GM23338 (cell line): ENCODE results near the gene LUZP2. TPM values are rescaled to one million over a fixed set of nuclear protein-coding genes. Genes with fewer than 3 reads are reported as not detected.

Experiments
- ATAC-seq: fragments of 200-7000 bp; cut with Tn5 transposase; 3 replicates; pipeline ENCODE4 v1.9.1; 2020
- DNase-seq: peaks from one replicate; pipeline ENCODE4 v3.0.0-alpha.2; 2015; ENCODE audit warnings: low spot score
- H2AFZ ChIP-seq: fragments of 200-600 bp; sonication (generic); 2 replicates; pipeline ENCODE4 v1.8.0; 2016; ENCODE audit warnings: antibody characterized with exemption, mild to moderate bottlenecking, moderate library complexity
- H3F3A ChIP-seq: fragments of 200-600 bp; sonication (generic); replicated peaks from 2 replicates; pipeline ENCODE4 v1.8.0; 2017; ENCODE audit warnings: antibody characterized with exemption, mixed run types, low read depth
- H3K27ac ChIP-seq: fragments of 200-600 bp; sonication (generic); 2 replicates; pipeline ENCODE4 v1.6.1; 2016; ENCODE audit warnings: low read depth
- H3K27me3 ChIP-seq: fragments of 200-600 bp; sonication (generic); 2 replicates; pipeline ENCODE4 v1.8.0; 2016; ENCODE audit warnings: mild to moderate bottlenecking, mixed run types, moderate library complexity; ENCODE audit not compliant: insufficient read depth
- H3K36me3 ChIP-seq: fragments of 200-600 bp; sonication (generic); 2 replicates; pipeline ENCODE4 v1.8.0; 2016; ENCODE audit warnings: mild to moderate bottlenecking; ENCODE audit not compliant: insufficient read depth
- H3K4me1 ChIP-seq: fragments of 200-600 bp; sonication (generic); 2 replicates; pipeline ENCODE4 v1.8.0; 2016; ENCODE audit warnings: mild to moderate bottlenecking, moderate library complexity; ENCODE audit not compliant: insufficient read depth
- H3K4me2 ChIP-seq: fragments of 200-600 bp; sonication (generic); 2 replicates; pipeline ENCODE4 v1.7.1; 2017; ENCODE audit warnings: mixed run types
- H3K4me3 ChIP-seq: fragments of 200-600 bp; sonication (generic); 2 replicates; pipeline ENCODE4 v1.6.1; 2016; ENCODE audit warnings: mixed run types
- H3K79me2 ChIP-seq: fragments of 200-600 bp; sonication (generic); replicated peaks from 2 replicates; pipeline ENCODE4 v1.8.0; 2017; ENCODE audit warnings: mild to moderate bottlenecking; ENCODE audit not compliant: insufficient read depth
- H3K9me2 ChIP-seq: fragments of 200-600 bp; sonication (generic); 2 replicates; pipeline ENCODE4 v1.8.0; 2017; ENCODE audit not compliant: insufficient read depth
- H4K20me1 ChIP-seq: fragments of 200-600 bp; sonication (generic); replicated peaks from 2 replicates; pipeline ENCODE4 v1.8.0; 2017; ENCODE audit warnings: mild to moderate bottlenecking; ENCODE audit not compliant: insufficient read depth
- H3K27ac Mint-ChIP-seq: 2 replicates; pipeline ENCODE4 v1.8.0; 2020; ENCODE audit warnings: inconsistent platforms, mild to moderate bottlenecking, moderate library complexity, mixed read lengths
- H3K27me3 Mint-ChIP-seq: 3 replicates; pipeline ENCODE4 v1.8.0; 2022; ENCODE audit warnings: low read depth, mild to moderate bottlenecking, moderate library complexity, mixed read lengths, inconsistent platforms; ENCODE audit not compliant: insufficient read depth, poor library complexity
- H3K36me3 Mint-ChIP-seq: 3 replicates; pipeline ENCODE4 v1.8.0; 2021; ENCODE audit warnings: low read depth, mild to moderate bottlenecking, inconsistent platforms, moderate library complexity, mixed read lengths
- H3K4me1 Mint-ChIP-seq: 3 replicates; pipeline ENCODE4 v1.8.0; 2020; ENCODE audit warnings: mild to moderate bottlenecking, inconsistent platforms, mixed read lengths
- H3K4me3 Mint-ChIP-seq: 3 replicates; pipeline ENCODE4 v1.8.0; 2021; ENCODE audit warnings: moderate library complexity, mild to moderate bottlenecking, inconsistent platforms, mixed read lengths
- H3K9me3 Mint-ChIP-seq: 3 replicates; pipeline ENCODE4 v1.8.0; 2020; ENCODE audit warnings: moderate library complexity, mild to moderate bottlenecking, inconsistent platforms, mixed read lengths
- CREB1 ChIP-seq: fragments of 250-450 bp; sonication (Bioruptor Pico); IDR thresholded peaks from 2 replicates; pipeline ENCODE4 v1.5.0; 2020; ENCODE audit warnings: low read depth, mild to moderate bottlenecking, moderate library complexity
- EZH2 ChIP-seq: fragments of 200-600 bp; sonication (generic); IDR thresholded peaks from one replicate; pipeline ENCODE4 v1.8.0; 2017; ENCODE audit warnings: antibody characterized with exemption, mild to moderate bottlenecking, low read depth; ENCODE audit not compliant: unreplicated experiment
- EZH2phosphoT487 ChIP-seq: fragments of 200-600 bp; sonication (generic); IDR thresholded peaks from one replicate; pipeline ENCODE4 v1.8.1; 2018; ENCODE audit warnings: antibody characterized with exemption; ENCODE audit not compliant: unreplicated experiment
- JUNB ChIP-seq: IDR thresholded peaks from one replicate; pipeline ENCODE4 v1.6.1; 2016; ENCODE audit warnings: antibody characterized with exemption; ENCODE audit not compliant: unreplicated experiment
- NANOG ChIP-seq: IDR thresholded peaks from 2 replicates; pipeline ENCODE4 v1.6.1; 2016; ENCODE audit warnings: antibody characterized with exemption, borderline replicate concordance
- POLR2AphosphoS5 ChIP-seq: IDR thresholded peaks from 2 replicates; pipeline ENCODE4 v1.6.1; 2016; ENCODE audit warnings: antibody characterized with exemption, low read depth
- STAT1 ChIP-seq: IDR thresholded peaks from one replicate; pipeline ENCODE4 v1.6.1; 2016; ENCODE audit warnings: antibody characterized with exemption; ENCODE audit not compliant: unreplicated experiment
- ZNF114 ChIP-seq: fragments of 250-450 bp; sonication (Bioruptor Pico); IDR thresholded peaks from 2 replicates; pipeline ENCODE4 v1.5.0; 2020; ENCODE audit warnings: mild to moderate bottlenecking, moderate library complexity
- ZNF331 ChIP-seq: fragments of 250-450 bp; sonication (Bioruptor Pico); IDR thresholded peaks from 2 replicates; pipeline ENCODE4 v1.5.0; 2020; ENCODE audit warnings: low read depth, mild to moderate bottlenecking, moderate library complexity
- polyA plus RNA-seq: library from polyadenylated mRNA; unstranded; fragments of >200 nt; fragmentation: Nextera tagmentation; extraction: Ambion mirVana; gene quantifications from 2 replicates; pipeline ENCODE4 v1.2.1, GENCODE V29; 2016
- total RNA-seq: library from RNA; depleted of rRNA; stranded (reverse); fragments of >200 nt; shearing (Covaris generic); gene quantifications from 2 replicates; pipeline ENCODE4 v1.2.3, GENCODE V29; 2014
- TF ChIP-seq, protein P1 (sequence below): IDR thresholded peaks from 2 replicates; pipeline ENCODE4 v1.6.1; 2016; ENCODE audit warnings: antibody characterized with exemption
- TF ChIP-seq, protein P2 (sequence below): IDR thresholded peaks from one replicate; pipeline ENCODE4 v1.6.1; 2018; ENCODE audit warnings: antibody characterized with exemption; ENCODE audit not compliant: unreplicated experiment
- TF ChIP-seq, protein P3 (sequence below): fragments of 250-450 bp; sonication (Bioruptor Pico); IDR thresholded peaks from 2 replicates; pipeline ENCODE4 v1.5.0; 2020; ENCODE audit warnings: mild to moderate bottlenecking, moderate library complexity
- TF ChIP-seq, protein P4 (sequence below), 2 experiments: fragments of 200-600 bp in 1 of 2; sonication (generic) in 1 of 2; conservative IDR thresholded peaks; 2 replicates each; pipeline versions ENCODE4 v1.5.1 to v1.6.1; 2016 to 2017; ENCODE audit warnings: antibody characterized with exemption in 2 of 2, low read depth in 2 of 2, mild to moderate bottlenecking in 2 of 2, moderate library complexity in 1 of 2

Gene LUZP2
- total and polyA plus RNA-seq, 2 experiments from 2014 or later, result 2.0 to 9.2 TPM

DNA sequence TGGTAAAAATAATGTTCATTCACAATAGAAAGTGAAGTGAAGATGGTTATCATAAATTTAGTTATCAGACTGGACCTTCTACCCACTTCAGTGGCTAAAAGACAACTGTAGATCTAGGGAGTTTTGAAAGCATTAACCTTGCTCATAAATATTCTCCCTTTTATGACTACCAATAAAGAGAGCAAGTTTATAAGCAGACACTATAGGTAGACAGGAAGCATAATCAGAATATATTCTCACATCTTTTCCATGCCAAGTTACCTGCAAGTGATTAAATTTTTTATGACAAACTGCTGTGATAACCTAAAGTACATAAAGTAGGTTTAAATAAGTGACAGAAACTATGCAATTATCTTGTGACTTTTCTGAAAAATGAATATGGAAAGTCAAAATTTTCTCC lies 62.5 kb downstream of the LUZP2 start:
- H3K9me3 Mint-ChIP-seq, result no peaks in the 10 kb centered on the region
- H4K20me1 ChIP-seq, result no peaks in the 10 kb centered on the region
- no peaks in the 10 kb centered on the region for H3K36me3 ChIP-seq
- no peak overlapping the region for H2AFZ ChIP-seq
- H3K27ac ChIP-seq, result no peak overlapping the region
- no peaks in the 10 kb centered on the region for H3F3A ChIP-seq
- no peak overlapping the region for H3K4me2 ChIP-seq
- H3K79me2 ChIP-seq, result no peaks in the 10 kb centered on the region
- TF ChIP-seq, protein P1, sequence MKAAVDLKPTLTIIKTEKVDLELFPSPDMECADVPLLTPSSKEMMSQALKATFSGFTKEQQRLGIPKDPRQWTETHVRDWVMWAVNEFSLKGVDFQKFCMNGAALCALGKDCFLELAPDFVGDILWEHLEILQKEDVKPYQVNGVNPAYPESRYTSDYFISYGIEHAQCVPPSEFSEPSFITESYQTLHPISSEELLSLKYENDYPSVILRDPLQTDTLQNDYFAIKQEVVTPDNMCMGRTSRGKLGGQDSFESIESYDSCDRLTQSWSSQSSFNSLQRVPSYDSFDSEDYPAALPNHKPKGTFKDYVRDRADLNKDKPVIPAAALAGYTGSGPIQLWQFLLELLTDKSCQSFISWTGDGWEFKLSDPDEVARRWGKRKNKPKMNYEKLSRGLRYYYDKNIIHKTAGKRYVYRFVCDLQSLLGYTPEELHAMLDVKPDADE, result no peak
- TF ChIP-seq NANOG, result no peak
- TF ChIP-seq STAT1, result no peak
- TF ChIP-seq JUNB, result no peak
- TF ChIP-seq EZH2, result no peak
- no peak for TF ChIP-seq EZH2phosphoT487
- TF ChIP-seq, protein P2, sequence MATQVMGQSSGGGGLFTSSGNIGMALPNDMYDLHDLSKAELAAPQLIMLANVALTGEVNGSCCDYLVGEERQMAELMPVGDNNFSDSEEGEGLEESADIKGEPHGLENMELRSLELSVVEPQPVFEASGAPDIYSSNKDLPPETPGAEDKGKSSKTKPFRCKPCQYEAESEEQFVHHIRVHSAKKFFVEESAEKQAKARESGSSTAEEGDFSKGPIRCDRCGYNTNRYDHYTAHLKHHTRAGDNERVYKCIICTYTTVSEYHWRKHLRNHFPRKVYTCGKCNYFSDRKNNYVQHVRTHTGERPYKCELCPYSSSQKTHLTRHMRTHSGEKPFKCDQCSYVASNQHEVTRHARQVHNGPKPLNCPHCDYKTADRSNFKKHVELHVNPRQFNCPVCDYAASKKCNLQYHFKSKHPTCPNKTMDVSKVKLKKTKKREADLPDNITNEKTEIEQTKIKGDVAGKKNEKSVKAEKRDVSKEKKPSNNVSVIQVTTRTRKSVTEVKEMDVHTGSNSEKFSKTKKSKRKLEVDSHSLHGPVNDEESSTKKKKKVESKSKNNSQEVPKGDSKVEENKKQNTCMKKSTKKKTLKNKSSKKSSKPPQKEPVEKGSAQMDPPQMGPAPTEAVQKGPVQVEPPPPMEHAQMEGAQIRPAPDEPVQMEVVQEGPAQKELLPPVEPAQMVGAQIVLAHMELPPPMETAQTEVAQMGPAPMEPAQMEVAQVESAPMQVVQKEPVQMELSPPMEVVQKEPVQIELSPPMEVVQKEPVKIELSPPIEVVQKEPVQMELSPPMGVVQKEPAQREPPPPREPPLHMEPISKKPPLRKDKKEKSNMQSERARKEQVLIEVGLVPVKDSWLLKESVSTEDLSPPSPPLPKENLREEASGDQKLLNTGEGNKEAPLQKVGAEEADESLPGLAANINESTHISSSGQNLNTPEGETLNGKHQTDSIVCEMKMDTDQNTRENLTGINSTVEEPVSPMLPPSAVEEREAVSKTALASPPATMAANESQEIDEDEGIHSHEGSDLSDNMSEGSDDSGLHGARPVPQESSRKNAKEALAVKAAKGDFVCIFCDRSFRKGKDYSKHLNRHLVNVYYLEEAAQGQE, result no peak
- no peak for TF ChIP-seq ZNF331 (CRISPR knock-in tag)
- TF ChIP-seq, protein P3, sequence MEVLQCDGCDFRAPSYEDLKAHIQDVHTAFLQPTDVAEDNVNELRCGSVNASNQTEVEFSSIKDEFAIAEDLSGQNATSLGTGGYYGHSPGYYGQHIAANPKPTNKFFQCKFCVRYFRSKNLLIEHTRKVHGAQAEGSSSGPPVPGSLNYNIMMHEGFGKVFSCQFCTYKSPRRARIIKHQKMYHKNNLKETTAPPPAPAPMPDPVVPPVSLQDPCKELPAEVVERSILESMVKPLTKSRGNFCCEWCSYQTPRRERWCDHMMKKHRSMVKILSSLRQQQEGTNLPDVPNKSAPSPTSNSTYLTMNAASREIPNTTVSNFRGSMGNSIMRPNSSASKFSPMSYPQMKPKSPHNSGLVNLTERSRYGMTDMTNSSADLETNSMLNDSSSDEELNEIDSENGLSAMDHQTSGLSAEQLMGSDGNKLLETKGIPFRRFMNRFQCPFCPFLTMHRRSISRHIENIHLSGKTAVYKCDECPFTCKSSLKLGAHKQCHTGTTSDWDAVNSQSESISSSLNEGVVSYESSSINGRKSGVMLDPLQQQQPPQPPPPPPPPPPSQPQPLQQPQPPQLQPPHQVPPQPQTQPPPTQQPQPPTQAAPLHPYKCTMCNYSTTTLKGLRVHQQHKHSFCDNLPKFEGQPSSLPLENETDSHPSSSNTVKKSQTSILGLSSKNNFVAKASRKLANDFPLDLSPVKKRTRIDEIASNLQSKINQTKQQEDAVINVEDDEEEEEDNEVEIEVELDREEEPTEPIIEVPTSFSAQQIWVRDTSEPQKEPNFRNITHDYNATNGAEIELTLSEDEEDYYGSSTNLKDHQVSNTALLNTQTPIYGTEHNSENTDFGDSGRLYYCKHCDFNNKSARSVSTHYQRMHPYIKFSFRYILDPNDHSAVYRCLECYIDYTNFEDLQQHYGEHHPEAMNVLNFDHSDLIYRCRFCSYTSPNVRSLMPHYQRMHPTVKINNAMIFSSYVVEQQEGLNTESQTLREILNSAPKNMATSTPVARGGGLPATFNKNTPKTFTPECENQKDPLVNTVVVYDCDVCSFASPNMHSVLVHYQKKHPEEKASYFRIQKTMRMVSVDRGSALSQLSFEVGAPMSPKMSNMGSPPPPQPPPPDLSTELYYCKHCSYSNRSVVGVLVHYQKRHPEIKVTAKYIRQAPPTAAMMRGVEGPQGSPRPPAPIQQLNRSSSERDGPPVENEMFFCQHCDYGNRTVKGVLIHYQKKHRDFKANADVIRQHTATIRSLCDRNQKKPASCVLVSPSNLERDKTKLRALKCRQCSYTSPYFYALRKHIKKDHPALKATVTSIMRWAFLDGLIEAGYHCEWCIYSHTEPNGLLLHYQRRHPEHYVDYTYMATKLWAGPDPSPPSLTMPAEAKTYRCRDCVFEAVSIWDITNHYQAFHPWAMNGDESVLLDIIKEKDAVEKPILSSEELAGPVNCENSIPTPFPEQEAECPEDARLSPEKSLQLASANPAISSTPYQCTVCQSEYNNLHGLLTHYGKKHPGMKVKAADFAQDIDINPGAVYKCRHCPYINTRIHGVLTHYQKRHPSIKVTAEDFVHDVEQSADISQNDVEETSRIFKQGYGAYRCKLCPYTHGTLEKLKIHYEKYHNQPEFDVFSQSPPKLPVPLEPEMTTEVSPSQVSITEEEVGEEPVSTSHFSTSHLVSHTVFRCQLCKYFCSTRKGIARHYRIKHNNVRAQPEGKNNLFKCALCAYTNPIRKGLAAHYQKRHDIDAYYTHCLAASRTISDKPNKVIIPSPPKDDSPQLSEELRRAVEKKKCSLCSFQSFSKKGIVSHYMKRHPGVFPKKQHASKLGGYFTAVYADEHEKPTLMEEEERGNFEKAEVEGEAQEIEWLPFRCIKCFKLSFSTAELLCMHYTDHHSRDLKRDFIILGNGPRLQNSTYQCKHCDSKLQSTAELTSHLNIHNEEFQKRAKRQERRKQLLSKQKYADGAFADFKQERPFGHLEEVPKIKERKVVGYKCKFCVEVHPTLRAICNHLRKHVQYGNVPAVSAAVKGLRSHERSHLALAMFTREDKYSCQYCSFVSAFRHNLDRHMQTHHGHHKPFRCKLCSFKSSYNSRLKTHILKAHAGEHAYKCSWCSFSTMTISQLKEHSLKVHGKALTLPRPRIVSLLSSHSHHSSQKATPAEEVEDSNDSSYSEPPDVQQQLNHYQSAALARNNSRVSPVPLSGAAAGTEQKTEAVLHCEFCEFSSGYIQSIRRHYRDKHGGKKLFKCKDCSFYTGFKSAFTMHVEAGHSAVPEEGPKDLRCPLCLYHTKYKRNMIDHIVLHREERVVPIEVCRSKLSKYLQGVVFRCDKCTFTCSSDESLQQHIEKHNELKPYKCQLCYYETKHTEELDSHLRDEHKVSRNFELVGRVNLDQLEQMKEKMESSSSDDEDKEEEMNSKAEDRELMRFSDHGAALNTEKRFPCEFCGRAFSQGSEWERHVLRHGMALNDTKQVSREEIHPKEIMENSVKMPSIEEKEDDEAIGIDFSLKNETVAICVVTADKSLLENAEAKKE, result no peak
- no peak for TF ChIP-seq CREB1 (CRISPR knock-in tag)
- TF ChIP-seq, protein P4, sequence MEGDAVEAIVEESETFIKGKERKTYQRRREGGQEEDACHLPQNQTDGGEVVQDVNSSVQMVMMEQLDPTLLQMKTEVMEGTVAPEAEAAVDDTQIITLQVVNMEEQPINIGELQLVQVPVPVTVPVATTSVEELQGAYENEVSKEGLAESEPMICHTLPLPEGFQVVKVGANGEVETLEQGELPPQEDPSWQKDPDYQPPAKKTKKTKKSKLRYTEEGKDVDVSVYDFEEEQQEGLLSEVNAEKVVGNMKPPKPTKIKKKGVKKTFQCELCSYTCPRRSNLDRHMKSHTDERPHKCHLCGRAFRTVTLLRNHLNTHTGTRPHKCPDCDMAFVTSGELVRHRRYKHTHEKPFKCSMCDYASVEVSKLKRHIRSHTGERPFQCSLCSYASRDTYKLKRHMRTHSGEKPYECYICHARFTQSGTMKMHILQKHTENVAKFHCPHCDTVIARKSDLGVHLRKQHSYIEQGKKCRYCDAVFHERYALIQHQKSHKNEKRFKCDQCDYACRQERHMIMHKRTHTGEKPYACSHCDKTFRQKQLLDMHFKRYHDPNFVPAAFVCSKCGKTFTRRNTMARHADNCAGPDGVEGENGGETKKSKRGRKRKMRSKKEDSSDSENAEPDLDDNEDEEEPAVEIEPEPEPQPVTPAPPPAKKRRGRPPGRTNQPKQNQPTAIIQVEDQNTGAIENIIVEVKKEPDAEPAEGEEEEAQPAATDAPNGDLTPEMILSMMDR (conservative IDR thresholded peaks at IDR 0.05; ENCODE audit: low read depth in 2 of 2), result no peak
- no peak for TF ChIP-seq ZNF114 (CRISPR knock-in tag)
- no peak for TF ChIP-seq POLR2AphosphoS5
- no peak for DNase-seq
- ATAC-seq, result no peak
- no peak overlapping the region for H3K4me3 ChIP-seq
- H3K36me3 Mint-ChIP-seq, result no peaks in the 10 kb centered on the region
- no peak overlapping the region for H3K4me3 Mint-ChIP-seq
- H3K27me3 ChIP-seq, result no peaks in the 10 kb centered on the region
- no peak overlapping the region for H3K27ac Mint-ChIP-seq
- H3K27me3 Mint-ChIP-seq, result no peaks in the 10 kb centered on the region
- H3K4me1 ChIP-seq, result no peaks in the 10 kb centered on the region; the same call in 1 of the 2 replicates
- no peaks in the 10 kb centered on the region for H3K9me2 ChIP-seq
- H3K4me1 Mint-ChIP-seq, result peaks cover 18% of the 10 kb centered on the region
